Measurements from ENCODE around the gene CMKLR1. TPM values are rescaled to one million over a fixed set of nuclear protein-coding genes. Genes with fewer than 3 reads are reported as not detected.
A peak's percentile ranks its signal among the peaks of the same experiment; 100 is the strongest.

The CMKLR1 gene
- polyA plus RNA-seq, 3 donors, result 7.5 to 11.6 (median 7.9) TPM

GRCh38 chr12:108257610-108258106 is 81.5 kb downstream of the CMKLR1 start:
- peaks cover 11% of the 10 kb centered on the region for H3K4me1 Mint-ChIP-seq
- H3K4me3 ChIP-seq (replicated peaks in 1 of 3; ENCODE audit: low read depth in 2 of 3, low read length in 3 of 3), result no peak overlapping the region
- H3K27me3 ChIP-seq (ENCODE audit: control insufficient read depth in 2 of 2, insufficient read depth in 2 of 2, low read length in 2 of 2), result peaks cover 2 to 3% of the 10 kb centered on the region in 2 donors
- DNase-seq, result no peak
- peaks cover 5 to 7% of the 10 kb centered on the region in 2 donors for H3K4me1 ChIP-seq (ENCODE audit: control insufficient read depth in 1 of 2, insufficient read depth in 2 of 2, low read length in 2 of 2)
- no peak overlapping the region for H3K4me3 Mint-ChIP-seq
- no peak overlapping the region for H3K4me2 ChIP-seq (replicated peaks; ENCODE audit: extremely low read depth, low read length, poor library complexity, severe bottlenecking)
- no peak overlapping the region for H3K27ac Mint-ChIP-seq
- H3K9me3 ChIP-seq (replicated peaks in 1 of 2; ENCODE audit: control insufficient read depth in 1 of 2, insufficient read depth in 1 of 2, low read length in 2 of 2), result peaks cover 10 to 34% of the 10 kb centered on the region in 2 donors
- no CpG with 5 or more reads among the region's 4 CpGs for WGBS (ENCODE audit: insufficient coverage)
- H3K27ac ChIP-seq (ENCODE audit: low read depth in 1 of 2, low read length in 2 of 2), result no peak overlapping the region
- no peak overlapping the region for H2AFZ ChIP-seq (ENCODE audit: insufficient read depth, low read depth, low read length, poor library complexity, severe bottlenecking)
- no peaks in the 10 kb centered on the region for H3K36me3 Mint-ChIP-seq
- H3K79me2 ChIP-seq (ENCODE audit: insufficient read depth, low read length), result no peaks in the 10 kb centered on the region
- intact Hi-C loops (cut with micrococcal nuclease), result no loop called here
- H3K27me3 Mint-ChIP-seq (ENCODE audit: low read depth in 3 of 3), result peaks cover 5 to 17% (median 8%) of the 10 kb centered on the region in 3 donors
- no peaks in the 10 kb centered on the region for H4K20me1 ChIP-seq (ENCODE audit: insufficient read depth, low read length)
- H3K9ac ChIP-seq (ENCODE audit: insufficient read depth, low read length, poor library complexity, severe bottlenecking), result no peak overlapping the region
- no peak for TF ChIP-seq CTCF (IDR thresholded peaks at IDR 0.05)
- peaks cover 15 to 33% (median 28%) of the 10 kb centered on the region in 7 donors for H3K9me3 Mint-ChIP-seq
- H3K36me3 ChIP-seq (replicated peaks in 1 of 2; ENCODE audit: control insufficient read depth in 1 of 2, insufficient read depth in 2 of 2, low read length in 2 of 2), result no peaks in the 10 kb centered on the region

- WGBS (ENCODE audit: insufficient coverage), result 75% methylated on average over 2 of the region's 3 CpGs
- H4K20me1 ChIP-seq (ENCODE audit: insufficient read depth, low read length), result no peaks in the 10 kb centered on the region
- peaks cover 2 to 3% of the 10 kb centered on the region in 2 donors for H3K27me3 ChIP-seq (ENCODE audit: control insufficient read depth in 2 of 2, insufficient read depth in 2 of 2, low read length in 2 of 2)
- Mint-ChIP-seq H3K27me3 (ENCODE audit: low read depth in 3 of 3) (peaks cover 3 to 20% (median 8%) of the 10 kb centered on the region in 3 donors), H3K27ac (peak overlapping the region in 1 of 7 donors; percentile 71), H3K36me3 (no peaks in the 10 kb centered on the region), H3K4me3 (no peak overlapping the region), H3K9me3 (peaks cover 13 to 28% (median 26%) of the 10 kb centered on the region in 7 donors), H3K4me1 (peaks cover 11% of the 10 kb centered on the region)
- H3K9ac ChIP-seq (ENCODE audit: insufficient read depth, low read length, poor library complexity, severe bottlenecking), result no peak overlapping the region
- TF ChIP-seq CTCF (IDR thresholded peaks at IDR 0.05), result no peak
- no peaks in the 10 kb centered on the region for H3K36me3 ChIP-seq (replicated peaks in 1 of 2; ENCODE audit: control insufficient read depth in 1 of 2, insufficient read depth in 2 of 2, low read length in 2 of 2)
- H3K4me2 ChIP-seq (replicated peaks; ENCODE audit: extremely low read depth, low read length, poor library complexity, severe bottlenecking), result no peak overlapping the region
- peaks cover 5 to 29% of the 10 kb centered on the region in 2 donors for H3K9me3 ChIP-seq (replicated peaks in 1 of 2; ENCODE audit: control insufficient read depth in 1 of 2, insufficient read depth in 1 of 2, low read length in 2 of 2)
- no peak for DNase-seq
- H2AFZ ChIP-seq (ENCODE audit: insufficient read depth, low read depth, low read length, poor library complexity, severe bottlenecking), result no peak overlapping the region
- no peaks in the 10 kb centered on the region for H3K79me2 ChIP-seq (ENCODE audit: insufficient read depth, low read length)
- no peak overlapping the region for H3K27ac ChIP-seq (ENCODE audit: low read depth in 1 of 2, low read length in 2 of 2)
- H3K4me1 ChIP-seq (ENCODE audit: control insufficient read depth in 1 of 2, insufficient read depth in 2 of 2, low read length in 2 of 2), result peaks cover 5 to 7% of the 10 kb centered on the region in 2 donors
- no peak overlapping the region for H3K4me3 ChIP-seq (replicated peaks in 1 of 3; ENCODE audit: low read depth in 2 of 3, low read length in 3 of 3)
- intact Hi-C loops (cut with micrococcal nuclease), result no loop called here
These were observed 82.1 kb downstream of the CMKLR1 start for GRCh38 chr12:108257004-108257403.
